HG02884 (cell line): Measurements from ENCODE around the gene PTCH1.

Source experiments
- ATAC-seq: cut with Tn5 transposase; IDR thresholded peaks from one replicate; pipeline ENCODE4 v1.9.1; 2021; ENCODE audit warnings: mild to moderate bottlenecking, moderate library complexity; ENCODE audit not compliant: unreplicated experiment

Gene PTCH1

GRCh38 chr9:95409650-95410426 lies 106.9 kb downstream of the PTCH1 start:
- no peak for ATAC-seq

- ATAC-seq, result no peak
Observed at GRCh38 chr9:95407524-95407923, 109.2 kb downstream of the PTCH1 start.

GRCh38 chr9:95406121-95406520 lies 110.7 kb downstream of the PTCH1 start:
- no peak for ATAC-seq

GRCh38 chr9:95399261-95399660 lies 117.5 kb downstream of the PTCH1 start:
- no peak for ATAC-seq
